ENCODE results near the gene TSHZ2.
"Not testable (repeated sequence)": the region's sequence is repeated elsewhere in the genome, so short reads cannot be mapped to it uniquely, and the experiment has no call there.

The TSHZ2 gene

GRCh38 chr20:53320701-53321100, 348.5 kb downstream of the TSHZ2 start:
- DNase-seq (ENCODE audit: low spot score) = no peak

GRCh38 chr20:53321596-53321995, 349.4 kb downstream of the TSHZ2 start:
- DNase-seq (ENCODE audit: low spot score) = no peak

- no peak for DNase-seq (ENCODE audit: low spot score)
Measured at GRCh38 chr20:53322651-53323050, 350.5 kb downstream of the TSHZ2 start.

DNA sequence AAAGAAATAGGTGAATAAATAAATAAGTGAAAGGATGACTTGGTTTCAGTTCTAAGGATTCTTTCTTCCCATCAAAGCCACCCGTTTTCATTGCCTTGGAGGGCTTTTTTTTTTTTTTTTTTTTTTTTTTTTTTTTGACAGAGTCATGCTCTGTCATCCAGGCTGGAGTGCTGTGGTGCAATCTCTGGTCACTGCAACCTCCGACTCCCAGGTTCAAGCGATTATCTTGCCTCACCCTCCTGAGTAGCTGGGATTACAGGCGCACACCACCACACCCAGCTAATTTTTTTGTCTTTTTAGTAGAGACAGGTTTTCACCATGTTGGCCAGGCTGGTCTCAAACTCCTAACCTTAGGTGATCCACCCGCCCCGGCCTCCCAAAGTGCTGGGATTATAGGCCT, 351.3 kb downstream of the TSHZ2 start:
- DNase-seq (ENCODE audit: low spot score) = not testable (repeated sequence)

- no peak for DNase-seq (ENCODE audit: low spot score)
Measured at GRCh38 chr20:53324816-53325215, 352.7 kb downstream of the TSHZ2 start.

DNA sequence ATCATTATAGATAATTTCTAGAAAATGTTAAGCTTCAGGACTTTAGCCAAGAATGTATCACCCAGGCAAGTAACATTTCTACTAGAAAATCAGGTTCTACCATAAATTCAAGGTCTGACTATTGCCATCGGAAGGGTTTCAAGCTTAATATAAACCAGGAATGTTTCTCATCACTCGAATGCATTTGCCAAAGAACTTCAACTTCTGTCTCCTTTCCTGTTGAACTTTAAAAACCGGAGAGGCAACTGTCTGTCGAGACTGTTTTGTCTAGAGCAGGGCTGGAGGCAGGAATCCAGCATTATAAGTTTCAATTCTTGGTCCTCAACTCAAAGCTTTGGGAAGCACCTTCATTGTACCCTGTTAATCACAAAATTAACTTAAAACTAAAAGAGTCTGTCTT, 356.8 kb downstream of the TSHZ2 start:
- no peak for DNase-seq (ENCODE audit: low spot score)

- DNase-seq (ENCODE audit: low spot score) = no peak
Measured at GRCh38 chr20:53329781-53330180, 357.6 kb downstream of the TSHZ2 start.

GRCh38 chr20:53330601-53331140, 358.5 kb downstream of the TSHZ2 start:
- DNase-seq (ENCODE audit: low spot score) = no peak

DNA sequence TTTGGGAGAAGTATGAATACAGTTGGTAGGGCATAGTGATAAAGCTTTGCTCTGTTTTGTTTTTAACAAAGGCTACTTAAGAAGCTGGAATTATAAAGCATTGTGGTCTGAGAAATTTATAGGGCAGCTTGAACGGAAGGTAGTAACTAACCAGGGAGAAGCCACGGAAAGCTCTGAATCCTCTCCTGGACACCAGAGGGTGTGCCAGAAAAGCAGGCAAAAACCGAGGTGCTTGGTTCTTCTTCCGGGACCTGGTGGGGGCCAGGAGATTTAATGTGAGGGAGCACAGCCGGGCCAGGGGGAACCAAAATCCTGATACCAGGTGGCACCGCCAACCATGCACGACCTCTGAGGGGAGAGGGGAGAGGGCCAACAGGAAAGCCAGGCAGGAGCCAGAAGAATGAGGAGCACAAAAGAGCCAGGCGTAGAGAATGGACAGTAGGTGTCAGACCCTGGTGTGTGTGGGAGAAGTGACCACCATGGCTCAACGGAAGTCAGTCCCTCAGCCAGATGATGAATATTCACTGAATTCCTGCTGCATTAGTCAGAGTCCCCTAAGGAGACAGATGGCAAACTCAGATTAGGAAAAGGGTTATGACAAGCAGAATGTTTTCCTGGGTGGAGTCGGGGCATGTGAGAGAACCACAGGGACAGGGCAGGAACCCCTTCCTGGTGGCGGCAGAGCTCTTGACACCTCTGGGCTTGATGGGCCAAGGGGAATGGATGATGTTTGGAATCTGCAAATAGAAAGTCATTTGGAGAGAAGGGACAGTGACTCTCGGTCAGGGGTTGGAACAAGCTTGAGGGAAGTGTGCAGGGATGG, 359.2 kb downstream of the TSHZ2 start:
- DNase-seq (ENCODE audit: low spot score) = no peak

DNA sequence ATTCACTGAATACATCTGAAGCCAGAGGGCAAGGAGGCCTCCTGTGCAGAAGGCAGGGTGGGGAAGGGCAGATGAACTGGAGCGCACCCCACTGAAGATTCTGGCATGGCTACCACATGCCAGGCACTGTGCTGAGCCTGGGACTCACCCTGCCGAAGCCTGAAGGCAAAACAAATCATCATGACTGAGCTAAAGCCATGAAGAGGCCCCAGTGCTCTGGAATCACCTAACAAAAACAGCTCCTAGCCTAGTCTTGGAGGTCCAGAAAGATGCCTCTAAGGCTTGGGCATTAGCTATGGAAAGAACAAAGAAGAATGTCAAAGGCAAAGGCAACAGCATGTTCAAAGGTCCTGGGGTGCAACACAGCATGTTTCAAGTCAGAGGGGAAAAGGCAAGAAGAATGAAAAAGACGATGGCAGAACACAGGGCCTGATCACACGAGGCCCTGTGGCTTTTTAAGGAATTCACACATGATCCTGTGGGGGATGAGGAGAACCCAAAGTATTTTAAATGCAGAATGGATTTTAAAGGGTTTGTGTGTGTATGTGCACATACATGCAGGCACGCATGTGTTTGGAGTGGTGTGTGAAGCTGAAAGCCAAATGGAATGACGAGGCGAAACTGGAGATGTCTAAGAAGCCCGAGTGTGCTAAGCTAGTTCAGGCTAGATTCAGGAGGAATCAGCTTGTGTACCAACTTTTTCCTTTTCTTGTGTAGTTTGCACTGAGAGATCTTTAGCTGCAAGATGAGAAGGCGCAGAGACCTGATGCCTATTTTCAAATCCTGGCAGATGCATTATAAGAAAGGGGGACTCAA, 360.1 kb downstream of the TSHZ2 start:
- no peak for DNase-seq (ENCODE audit: low spot score)

GRCh38 chr20:53334861-53335260, 362.7 kb downstream of the TSHZ2 start:
- no peak for DNase-seq (ENCODE audit: low spot score)

DNA sequence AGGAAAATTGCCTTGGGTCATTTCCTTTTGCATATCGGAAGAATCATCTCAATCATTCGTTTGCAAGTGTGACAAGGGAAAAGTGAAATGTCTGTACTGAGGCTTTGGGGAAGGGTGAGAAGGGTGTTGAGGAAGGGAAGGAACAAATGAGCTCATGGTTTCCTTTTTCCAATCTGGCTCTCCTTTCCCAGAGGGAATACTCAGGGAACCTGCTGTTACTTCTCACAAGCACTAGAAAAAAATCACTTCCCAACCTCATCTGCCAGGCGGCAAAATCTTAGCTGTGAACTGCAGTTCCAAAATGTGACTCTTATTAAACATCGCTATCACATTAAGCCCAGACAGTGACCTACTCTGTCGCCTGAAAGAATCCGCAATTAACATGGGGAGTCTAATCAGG, 363.4 kb downstream of the TSHZ2 start:
- DNase-seq (ENCODE audit: low spot score) = no peak

- no peak for DNase-seq (ENCODE audit: low spot score)
Measured at GRCh38 chr20:53336892-53337291, 364.7 kb downstream of the TSHZ2 start.

- DNase-seq (ENCODE audit: low spot score) = no peak
Measured at GRCh38 chr20:53337390-53338101, 365.4 kb downstream of the TSHZ2 start.

DNA sequence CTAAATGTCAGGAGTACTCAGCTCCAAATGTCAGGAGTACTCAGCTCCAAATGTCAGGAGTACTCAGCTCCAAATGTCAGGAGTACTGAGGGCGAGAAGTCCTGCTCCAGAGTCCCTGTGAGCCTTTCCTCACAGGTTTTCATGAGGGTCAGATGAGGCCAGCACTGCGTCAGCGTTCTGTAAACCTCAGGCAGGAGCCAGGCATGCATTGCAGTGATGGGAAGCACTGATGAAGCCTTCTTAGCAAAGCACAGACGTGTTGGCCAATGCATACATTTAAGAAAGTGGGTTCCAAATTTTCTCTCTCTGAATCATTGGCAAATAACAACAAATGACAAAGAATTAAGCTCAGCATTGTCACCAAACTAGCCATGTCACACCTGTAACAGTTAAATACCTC, 366.6 kb downstream of the TSHZ2 start:
- DNase-seq (ENCODE audit: low spot score) = no peak

DNA sequence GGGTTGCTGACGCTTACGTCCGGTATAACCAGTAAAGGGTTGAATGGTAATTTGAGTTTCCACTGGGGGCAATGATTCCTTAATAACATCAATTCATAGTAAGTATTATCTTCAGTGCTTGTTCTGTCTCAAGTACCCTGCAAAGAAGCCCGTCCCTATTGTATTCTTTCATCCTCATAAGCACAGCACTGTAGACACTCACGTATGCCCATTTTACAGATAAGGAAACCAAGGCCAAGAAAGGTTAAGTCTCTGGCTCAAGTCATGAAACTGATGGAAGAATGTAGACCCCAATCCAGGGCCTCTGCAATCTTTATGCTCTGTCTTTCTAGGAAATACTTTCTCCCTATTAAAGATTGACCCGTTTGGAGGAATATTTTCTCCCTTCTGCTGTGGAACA, 370.3 kb downstream of the TSHZ2 start:
- DNase-seq (ENCODE audit: low spot score) = no peak

DNA sequence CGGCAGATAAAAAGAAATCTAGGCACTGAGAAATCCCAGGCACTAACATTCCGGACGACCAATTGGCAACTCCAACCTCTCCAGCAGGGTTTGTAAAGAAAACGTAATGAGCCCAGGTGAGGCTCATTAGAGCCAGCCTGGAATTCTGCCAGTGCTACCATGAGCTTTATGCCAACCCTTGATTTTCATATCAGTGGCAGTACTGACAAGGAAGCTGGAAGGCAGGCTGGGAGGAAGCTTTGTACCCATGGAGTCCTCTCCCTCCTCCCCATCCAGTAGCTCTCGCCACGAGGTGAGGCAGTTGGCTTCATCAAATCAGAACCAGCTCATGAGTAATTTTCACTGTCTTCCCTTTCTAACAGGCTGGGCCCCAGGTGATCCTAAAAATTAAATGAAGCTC, 371.3 kb downstream of the TSHZ2 start:
- DNase-seq (ENCODE audit: low spot score) = no peak

DNA sequence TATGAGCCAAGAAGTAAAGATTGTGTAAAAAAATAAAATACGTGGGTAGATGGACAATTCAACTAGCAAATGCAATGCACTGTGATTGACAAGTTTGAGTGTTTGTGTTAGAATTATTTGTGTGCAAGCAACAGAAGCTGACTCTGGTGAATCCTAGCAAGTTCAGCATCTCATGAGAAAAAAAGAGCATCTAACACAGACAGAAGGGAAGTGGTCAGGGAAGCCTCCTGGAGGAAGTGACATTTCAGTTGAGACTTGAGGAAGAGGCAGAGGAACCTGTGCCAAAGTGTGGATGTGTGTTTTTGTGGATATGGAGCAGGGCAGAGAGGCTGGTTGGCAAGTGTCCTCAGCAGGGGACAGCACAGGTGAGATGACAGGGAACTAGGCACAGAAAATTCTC, 372.7 kb downstream of the TSHZ2 start:
- DNase-seq (ENCODE audit: low spot score) = no peak

- no peak for DNase-seq (ENCODE audit: low spot score)
Measured at GRCh38 chr20:53345536-53346334, 373.6 kb downstream of the TSHZ2 start.

DNA sequence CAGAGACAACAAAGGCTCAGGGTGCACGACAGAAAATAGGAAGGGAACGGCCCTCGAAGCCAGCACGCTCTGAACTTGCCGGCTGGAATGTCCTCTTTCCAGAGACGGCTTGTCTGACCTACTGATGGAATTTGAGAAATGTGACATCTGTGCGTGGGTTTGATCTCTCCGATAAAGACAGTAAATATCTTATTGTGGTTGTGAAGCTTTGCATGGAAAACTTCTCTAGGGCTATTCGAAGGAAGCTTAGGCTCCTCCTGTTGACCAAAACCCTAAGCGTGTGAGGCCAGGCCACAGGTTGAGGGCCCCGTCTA, 374.1 kb downstream of the TSHZ2 start:
- no peak for DNase-seq (ENCODE audit: low spot score)

- DNase-seq (ENCODE audit: low spot score) = no peak
Measured at GRCh38 chr20:53349730-53350129, 377.6 kb downstream of the TSHZ2 start.

Measured in germinal center (tissue), 1 donor.